Heart left ventricle (tissue), 16 donors: ENCODE results near the gene FXYD2. TPM values are rescaled to one million over a fixed set of nuclear protein-coding genes. Genes with fewer than 3 reads are reported as not detected.

Experiments
- ATAC-seq, 4 donors: fragments of 200-7000 bp; cut with Tn5 transposase; one replicate each; pipeline ENCODE4 v1.9.1; 2020 to 2022; ENCODE audit warnings: moderate library complexity in 4 of 4, mild to moderate bottlenecking in 3 of 4, moderate number of reproducible peaks in 1 of 4
- DNase-seq, 5 donors: peaks; one replicate each; pipeline ENCODE4 v3.0.0-alpha.2; 2020
- H3K27ac ChIP-seq, 12 donors: fragments of 200-600 bp; sonication (generic) in 4 of 12; one replicate each; pipeline versions ENCODE4 v1.5.0 to v1.8.0; 2016 to 2022; ENCODE audit warnings: mild to moderate bottlenecking in 2 of 12
- H3K27me3 ChIP-seq, 9 donors: fragments of 200-600 bp; sonication (generic) in 2 of 9; one replicate each; pipeline versions ENCODE4 v1.5.1 to v1.8.0; 2016 to 2022; ENCODE audit warnings: mild to moderate bottlenecking in 3 of 9
- H3K36me3 ChIP-seq, 9 donors: fragments of 200-600 bp; sonication (generic) in 2 of 9; one replicate each; pipeline versions ENCODE4 v1.5.0 to v1.8.0; 2018 to 2022; ENCODE audit warnings: mild to moderate bottlenecking in 2 of 9
- H3K4me1 ChIP-seq, 12 donors: fragments of 200-600 bp; sonication (generic) in 4 of 12; one replicate each; pipeline versions ENCODE4 v1.5.0 to v1.8.0; 2016 to 2022; ENCODE audit warnings: mild to moderate bottlenecking in 3 of 12
- H3K4me3 ChIP-seq, 12 donors: fragments of 200-600 bp; sonication (generic) in 4 of 12; one replicate each; pipeline versions ENCODE4 v1.5.0 to v1.8.0; 2017 to 2022; ENCODE audit warnings: mild to moderate bottlenecking in 9 of 12, moderate library complexity in 4 of 12
- H3K9me3 ChIP-seq, 12 donors: fragments of 200-600 bp; sonication (generic) in 4 of 12; one replicate each; pipeline versions ENCODE4 v1.5.0 to v1.8.0; 2016 to 2022; ENCODE audit warnings: mild to moderate bottlenecking in 1 of 12
- POLR2A ChIP-seq, 2 donors: fragments of 450-650 bp; IDR thresholded peaks; one replicate each; pipeline ENCODE4 v1.6.1; 2017; ENCODE audit warnings: antibody characterized with exemption in 2 of 2, mild to moderate bottlenecking in 2 of 2, moderate library complexity in 2 of 2
- WGBS, 4 donors: extraction: QIAGEN DNeasy Blood & Tissue Kit in 2 of 4; methylation state at CpG; one replicate each; pipeline versions ENCODE4 v1.1.5 to v1.1.7; 2013 to 2018; 5-methylcytosine and 5-hydroxymethylcytosine counted together
- intact Hi-C, 10 donors: fragments of 100-400 bp; cut with DNase I; formaldehyde crosslinking; loops; one replicate each; pipeline versions ENCODE4 v1.11.1 to v1.14.2; 2022
- polyA plus RNA-seq, 2 donors: library from polyadenylated mRNA; stranded (reverse); fragments of 200-250 nt; gene quantifications; one replicate each; pipeline ENCODE4 v1.2.3, GENCODE V29; 2013
- total RNA-seq, 9 donors: library from RNA; depleted of rRNA in 2 of 9; stranded (reverse); fragments of >200 nt in 2 of 9; fragmentation: NEBNext Ultra II Directional in 3 of 9; extraction: Animal tissue kit (Norgen Biotek cat#: 25700) in 3 of 9; gene quantifications; one replicate each; pipeline versions ENCODE4 v1.1.0 to v1.2.4, GENCODE V29; 2016 to 2023
- TF ChIP-seq, protein P1 (sequence below), 12 donors: fragments of 200-600 bp; sonication (generic) in 4 of 12; IDR thresholded peaks; one replicate each; pipeline versions ENCODE4 v1.5.0 to v1.8.0; 2018 to 2022; ENCODE audit warnings: antibody characterized with exemption in 12 of 12, mild to moderate bottlenecking in 5 of 12
- donor health status: ischemic (EF 13 %, LVEDD 7.1; RV severe dilation, severe dysfunction).
- donor health status: healthy with polysubstance abuse.
- donor health status: DM: no; HTN: yes; CAD: no.
- donor health status: DM: no; HTN: no; CAD: no.
- donor health status: ischemic (EF 25% LVEDD 6.9; RV normal size, moderate dysfunction).
- donor health status: ischemic (EF 25% LVEDD 5.7; RV mildly dilated, moderate dysfunction).
- donor health status: healthy.
- donor health status: DM: yes; HTN: yes; CAD: no.
- donor health status: ischemic (EF 35%, LVEDD 5.7; RV mildly dilated, moderate dysfunction).
- donor health status: nonischemic (EF 11% LVEDD 7.7; RV severe dilation, severe dysfunction).
- donor health status: DM: yes; HTN: yes; CAD: no.
- donor health status: PGD.
- donor health status: ischemic (EF 29% LVEDD 5.4; RV normal size, mild dysfunction).
- donor health status: nonischemic (EF 23%, LVEDD 6.1; RV moderate dilation, normal function).

Gene FXYD2
- total and polyA plus RNA-seq, 11 donors, result 0.48 to 2.7 (median 1.8) TPM; not detected in 1

DNA sequence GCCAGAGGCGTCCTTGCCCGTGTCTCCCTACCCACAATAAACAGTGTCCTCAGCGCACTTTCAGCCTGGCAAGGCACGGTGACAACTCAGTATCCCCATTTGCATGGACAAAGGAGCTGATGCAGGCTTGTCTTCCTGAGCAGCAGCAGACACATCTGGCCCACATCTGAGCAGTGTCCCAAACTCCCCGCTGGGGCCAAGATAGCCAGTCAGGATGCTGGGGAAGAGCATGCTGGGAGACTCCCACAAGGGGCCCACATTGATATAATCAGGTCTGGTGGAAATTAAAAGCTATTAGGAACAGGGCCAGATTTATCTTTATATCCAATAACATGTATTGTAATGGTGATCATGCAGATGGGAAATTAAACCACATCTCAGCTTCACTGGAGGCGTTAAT is 52.2 kb downstream of the FXYD2 start:
- TF ChIP-seq, protein P1, sequence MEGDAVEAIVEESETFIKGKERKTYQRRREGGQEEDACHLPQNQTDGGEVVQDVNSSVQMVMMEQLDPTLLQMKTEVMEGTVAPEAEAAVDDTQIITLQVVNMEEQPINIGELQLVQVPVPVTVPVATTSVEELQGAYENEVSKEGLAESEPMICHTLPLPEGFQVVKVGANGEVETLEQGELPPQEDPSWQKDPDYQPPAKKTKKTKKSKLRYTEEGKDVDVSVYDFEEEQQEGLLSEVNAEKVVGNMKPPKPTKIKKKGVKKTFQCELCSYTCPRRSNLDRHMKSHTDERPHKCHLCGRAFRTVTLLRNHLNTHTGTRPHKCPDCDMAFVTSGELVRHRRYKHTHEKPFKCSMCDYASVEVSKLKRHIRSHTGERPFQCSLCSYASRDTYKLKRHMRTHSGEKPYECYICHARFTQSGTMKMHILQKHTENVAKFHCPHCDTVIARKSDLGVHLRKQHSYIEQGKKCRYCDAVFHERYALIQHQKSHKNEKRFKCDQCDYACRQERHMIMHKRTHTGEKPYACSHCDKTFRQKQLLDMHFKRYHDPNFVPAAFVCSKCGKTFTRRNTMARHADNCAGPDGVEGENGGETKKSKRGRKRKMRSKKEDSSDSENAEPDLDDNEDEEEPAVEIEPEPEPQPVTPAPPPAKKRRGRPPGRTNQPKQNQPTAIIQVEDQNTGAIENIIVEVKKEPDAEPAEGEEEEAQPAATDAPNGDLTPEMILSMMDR (IDR thresholded peaks at IDR 0.05), result no peak
- no peak for TF ChIP-seq POLR2A (IDR thresholded peaks at IDR 0.05)
- Histone ChIP-seq H3K27me3 (no peaks in the 10 kb centered on the region), H3K36me3 (peaks cover 0 to 11% (median 0%) of the 10 kb centered on the region in 9 donors), H3K4me1 (no peaks in the 10 kb centered on the region), H3K27ac (no peak overlapping the region), H3K4me3 (no peak overlapping the region), H3K9me3 (no peaks in the 10 kb centered on the region)
- no peak for ATAC-seq
- intact Hi-C loops, result no loop called here
- 77 to 88% (median 84%) methylated on average over 6 of the region's 6 CpGs for WGBS, 4 donors
- no peak for DNase-seq

DNA sequence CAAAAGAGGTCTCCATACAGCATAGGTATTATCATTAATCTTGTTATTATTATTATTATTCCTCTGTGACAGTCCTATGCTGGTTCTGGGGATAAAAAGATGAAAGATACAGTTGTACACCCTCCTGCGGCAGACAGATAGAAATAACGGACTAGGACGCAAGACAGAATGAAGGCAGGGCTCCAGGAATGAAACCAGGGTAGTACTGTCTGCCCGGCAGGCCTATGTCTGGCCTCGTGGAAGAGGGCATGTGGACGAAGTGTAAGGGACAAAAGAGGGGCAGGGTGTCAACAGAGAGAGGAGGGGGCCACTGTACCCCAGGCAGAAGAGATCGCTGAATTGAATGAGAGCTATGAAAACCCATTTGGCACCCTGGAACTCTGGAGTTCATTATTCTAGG is 52.7 kb downstream of the FXYD2 start:
- H3K36me3 ChIP-seq, result peaks cover 0 to 13% (median 0%) of the 10 kb centered on the region in 9 donors
- no peaks in the 10 kb centered on the region for H3K27me3 ChIP-seq
- no peak overlapping the region for H3K27ac ChIP-seq
- intact Hi-C loops, result no loop called here
- no peak overlapping the region for H3K4me3 ChIP-seq
- H3K4me1 ChIP-seq, result no peaks in the 10 kb centered on the region
- H3K9me3 ChIP-seq, result no peaks in the 10 kb centered on the region
- 88 to 96% (median 94%) methylated on average over 7 of the region's 7 CpGs for WGBS, 4 donors
- TF ChIP-seq, protein P1 (IDR thresholded peaks at IDR 0.05), result no peak
- TF ChIP-seq POLR2A (IDR thresholded peaks at IDR 0.05), result no peak
- ATAC-seq, result no peak
- no peak for DNase-seq

DNA sequence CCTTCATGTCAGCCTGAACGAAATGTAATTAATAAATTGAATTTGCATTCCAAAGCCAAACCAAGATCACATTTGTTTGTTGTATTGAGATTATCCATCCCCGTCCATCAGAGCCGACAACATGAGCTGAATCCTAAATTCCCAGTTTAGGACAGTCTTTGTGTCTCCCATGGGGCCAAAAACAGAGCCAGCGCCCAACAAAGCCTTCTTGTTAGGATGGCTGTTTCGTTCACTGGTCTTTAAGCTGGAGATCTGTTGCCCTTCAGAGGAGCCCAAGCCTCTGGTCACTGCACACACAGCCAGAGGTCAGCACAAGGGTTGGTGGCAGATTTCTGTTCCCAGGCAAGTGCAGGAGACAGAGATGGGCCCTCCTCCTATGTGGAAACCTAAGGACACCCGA is 53.3 kb downstream of the FXYD2 start:
- DNase-seq (no peak), ATAC-seq (no peak)
- no peaks in the 10 kb centered on the region for H3K4me1 ChIP-seq
- intact Hi-C loops, result no loop called here
- H3K27me3 ChIP-seq, result no peaks in the 10 kb centered on the region
- H3K4me3 ChIP-seq, result no peak overlapping the region
- H3K9me3 ChIP-seq, result no peaks in the 10 kb centered on the region
- TF ChIP-seq POLR2A (IDR thresholded peaks at IDR 0.05), result no peak
- TF ChIP-seq, protein P1 (IDR thresholded peaks at IDR 0.05), result no peak
- H3K27ac ChIP-seq, result no peak overlapping the region
- WGBS, 4 donors, result 83 to 91% (median 86%) methylated on average over 5 to 6 of the region's 6 CpGs
- H3K36me3 ChIP-seq, result peaks cover 0 to 7% (median 0%) of the 10 kb centered on the region in 9 donors

DNA sequence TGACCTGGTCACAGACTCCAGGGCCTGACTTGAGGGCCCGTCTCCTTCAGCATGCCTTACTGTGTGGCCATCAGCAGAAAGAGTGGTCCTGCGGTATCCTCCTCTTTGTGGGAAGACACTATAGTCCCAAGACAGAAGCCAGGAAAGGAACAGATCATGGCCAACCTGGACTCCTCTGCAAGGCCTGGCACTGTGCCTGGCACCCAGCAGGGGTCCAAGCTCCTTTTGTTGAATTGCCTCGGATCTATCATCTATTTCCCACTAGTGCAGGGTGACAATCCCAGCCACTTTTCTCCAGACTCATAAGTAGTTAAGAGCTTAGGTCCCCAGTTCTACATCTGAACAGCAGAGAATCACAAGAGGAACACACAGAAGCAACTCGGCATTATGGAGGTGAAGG is 54.5 kb downstream of the FXYD2 start:
- Histone ChIP-seq H3K27ac (no peak overlapping the region), H3K4me1 (no peaks in the 10 kb centered on the region), H3K9me3 (no peaks in the 10 kb centered on the region), H3K27me3 (no peaks in the 10 kb centered on the region), H3K4me3 (no peak overlapping the region), H3K36me3 (peaks cover 0 to 3% (median 0%) of the 10 kb centered on the region in 9 donors)
- no peak for ATAC-seq
- DNase-seq, result no peak
- 88 to 92% (median 88%) methylated on average over 4 of the region's 4 CpGs for WGBS, 4 donors
- no peak for TF ChIP-seq POLR2A (IDR thresholded peaks at IDR 0.05)
- TF ChIP-seq, protein P1 (IDR thresholded peaks at IDR 0.05), result no peak
- intact Hi-C loops, result no loop called here

Other genes starting within 250 kb of the FXYD2 start
- 1 to 10 TPM in 3 of 9 donors, under 1 TPM in 6; 0.05 to 1.7 (median 0.81) TPM for gene DSCAML1, start 27.5 kb downstream of the FXYD2 start, total RNA-seq
- under 1 TPM; 0.11 to 0.76 TPM for gene DSCAML1, start 27.5 kb downstream of the FXYD2 start, polyA plus RNA-seq
- 10 to 100 TPM; 24.6 to 51.2 (median 35.0) TPM for gene FXYD6, start 51.9 kb upstream of the FXYD2 start, total RNA-seq
- 10 to 100 TPM; 51.2 to 54.0 TPM for gene FXYD6, start 51.9 kb upstream of the FXYD2 start, polyA plus RNA-seq
- under 1 TPM in 4 of 9 donors, not detected in 5; 0.06 to 0.51 (median 0.25) TPM for gene TMPRSS13, start 104.7 kb upstream of the FXYD2 start, total RNA-seq
- gene TMPRSS13, start 104.7 kb upstream of the FXYD2 start, polyA plus RNA-seq, result under 1 TPM; 0.03 to 0.08 TPM
- gene IL10RA, start 161.7 kb upstream of the FXYD2 start, total RNA-seq, result 10 to 100 TPM in 2 of 9 donors, 1 to 10 TPM in 7; 2.1 to 49.0 (median 6.3) TPM
- 1 to 10 TPM; 3.7 to 3.9 TPM for gene IL10RA, start 161.7 kb upstream of the FXYD2 start, polyA plus RNA-seq